Thymus (tissue), 11 donors: Measurements from ENCODE around the gene SPTLC2. TPM values are rescaled to one million over a fixed set of nuclear protein-coding genes. Genes with fewer than 3 reads are reported as not detected.

ENCODE experiments used
- DNase-seq, 9 donors: peaks; one replicate each; pipeline ENCODE4 v3.0.0-alpha.2; 2013; ENCODE audit warnings: low spot score in 9 of 9, low read depth in 6 of 9, missing footprints in 1 of 9
- H3K27ac ChIP-seq, 2 donors: one replicate each; pipeline ENCODE4 v1.5.1; 2013; ENCODE audit warnings: control low read depth in 1 of 2, low read depth in 1 of 2, low read length in 1 of 2, mild to moderate bottlenecking in 1 of 2, moderate library complexity in 1 of 2
- H3K27me3 ChIP-seq, 2 donors: one replicate each; pipeline ENCODE4 v1.5.1; 2013; ENCODE audit warnings: low read length in 1 of 2; ENCODE audit not compliant: control insufficient read depth in 2 of 2, insufficient read depth in 1 of 2
- H3K36me3 ChIP-seq, 2 donors: one replicate each; pipeline ENCODE4 v1.5.1; 2013; ENCODE audit warnings: low read length in 1 of 2, mild to moderate bottlenecking in 1 of 2, moderate library complexity in 1 of 2; ENCODE audit not compliant: control insufficient read depth in 2 of 2, insufficient read depth in 2 of 2
- H3K4me1 ChIP-seq, 2 donors: one replicate each; pipeline ENCODE4 v1.5.1; 2013; ENCODE audit warnings: low read length in 2 of 2; ENCODE audit not compliant: control insufficient read depth in 2 of 2, insufficient read depth in 2 of 2
- H3K4me3 ChIP-seq, 2 donors: one replicate each; pipeline ENCODE4 v1.5.1; 2013; ENCODE audit warnings: low read length in 2 of 2, control low read depth in 1 of 2, mild to moderate bottlenecking in 1 of 2
- H3K9me3 ChIP-seq, 2 donors: one replicate each; pipeline ENCODE4 v1.5.1; 2013; ENCODE audit warnings: low read length in 1 of 2, mild to moderate bottlenecking in 1 of 2; ENCODE audit not compliant: control insufficient read depth in 2 of 2, insufficient read depth in 1 of 2
- WGBS: extraction: QIAGEN DNeasy Blood & Tissue Kit; methylation state at CpG from one replicate; pipeline ENCODE4 v1.1.7; 2013; 5-methylcytosine and 5-hydroxymethylcytosine counted together
- polyA plus RNA-seq: library from polyadenylated mRNA; stranded (reverse); fragments of 200-250 nt; gene quantifications from one replicate; pipeline ENCODE4 v1.2.3, GENCODE V29; 2013
- total RNA-seq: library from RNA; stranded (reverse); fragments of 120-200 nt; gene quantifications from one replicate; pipeline ENCODE4 v1.2.4, GENCODE V29; 2013
- donor health status: healthy.

Gene SPTLC2
- total and polyA plus RNA-seq, 2 donors: 7.1 to 13.5 TPM

- Histone ChIP-seq H3K36me3 (no peaks in the 10 kb centered on the region), H3K27me3 (peaks cover 33 to 45% of the 10 kb centered on the region in 2 donors), H3K9me3 (no peaks in the 10 kb centered on the region), H3K4me1 (peaks cover 4 to 10% of the 10 kb centered on the region in 2 donors), H3K4me3 (peak within 1 kb of the TSS in 1 of 2 donors; percentile 53), H3K27ac (no peak within 1 kb of the TSS)
- WGBS: 3% methylated on average over 104 of the region's 104 CpGs
- peak in 7 of 9 donors; percentile 9 to 48 (median 22) for DNase-seq
Measured at GRCh38 chr14:77498120-77498979, 118.1 kb downstream of the SPTLC2 start, which contains the start of gene ISM2. ISM2 (minus strand) TSS chr14:77498816; CDS start chr14:77498793, 23 bp downstream.

GRCh38 chr14:77495334-77495733 is 121.1 kb downstream of the SPTLC2 start:
- no peak for DNase-seq
- Histone ChIP-seq H3K4me1 (peaks cover 4 to 10% of the 10 kb centered on the region in 2 donors), H3K9me3 (no peaks in the 10 kb centered on the region), H3K27ac (no peak overlapping the region), H3K4me3 (no peak overlapping the region), H3K27me3 (peaks cover 30 to 38% of the 10 kb centered on the region in 2 donors), H3K36me3 (no peaks in the 10 kb centered on the region)
- WGBS: 88% methylated on average over 7 of the region's 7 CpGs

- no peak for DNase-seq
- 96% methylated on average over 5 of the region's 5 CpGs for WGBS
Measured at GRCh38 chr14:77491056-77491455, 125.4 kb downstream of the SPTLC2 start.

GRCh38 chr14:77490347-77490986 is 126.0 kb downstream of the SPTLC2 start:
- Histone ChIP-seq H3K4me1 (no peaks in the 10 kb centered on the region), H3K9me3 (no peaks in the 10 kb centered on the region), H3K36me3 (no peaks in the 10 kb centered on the region), H3K4me3 (no peak overlapping the region), H3K27ac (no peak overlapping the region), H3K27me3 (no peaks in the 10 kb centered on the region)
- 96% methylated on average over 8 of the region's 8 CpGs for WGBS
- DNase-seq: no peak

More at GRCh38 chr14:77491056-77491455, 125.4 kb downstream of the SPTLC2 start:
- Histone ChIP-seq H3K4me3 (no peak overlapping the region), H3K9me3 (no peaks in the 10 kb centered on the region), H3K4me1 (no peaks in the 10 kb centered on the region), H3K27me3 (no peaks in the 10 kb centered on the region), H3K27ac (no peak overlapping the region), H3K36me3 (no peaks in the 10 kb centered on the region)

GRCh38 chr14:77489041-77489440 is 127.4 kb downstream of the SPTLC2 start:
- no peaks in the 10 kb centered on the region for H3K36me3 ChIP-seq
- 98% methylated on average over 6 of the region's 6 CpGs for whole genome bisulfite sequencing
- DNase-seq: no peak
- H3K27ac ChIP-seq: no peak overlapping the region
- H3K4me3 ChIP-seq: no peak overlapping the region
- H3K9me3 ChIP-seq: no peaks in the 10 kb centered on the region
- no peaks in the 10 kb centered on the region for H3K27me3 ChIP-seq
- no peaks in the 10 kb centered on the region for H3K4me1 ChIP-seq

- H3K9me3 ChIP-seq: no peaks in the 10 kb centered on the region
- WGBS: 94% methylated on average over 7 of the region's 7 CpGs
- no peaks in the 10 kb centered on the region for H3K4me1 ChIP-seq
- no peak for DNase-seq
- no peaks in the 10 kb centered on the region for H3K27me3 ChIP-seq
- H3K4me3 ChIP-seq: no peak overlapping the region
- H3K36me3 ChIP-seq: no peaks in the 10 kb centered on the region
- no peak overlapping the region for H3K27ac ChIP-seq
Measured at GRCh38 chr14:77488558-77488957, 127.9 kb downstream of the SPTLC2 start.

GRCh38 chr14:77485901-77486678 is 130.3 kb downstream of the SPTLC2 start:
- H3K27me3 ChIP-seq: no peaks in the 10 kb centered on the region
- H3K9me3 ChIP-seq: no peaks in the 10 kb centered on the region
- H3K36me3 ChIP-seq: no peaks in the 10 kb centered on the region
- no peak for DNase-seq
- H3K4me1 ChIP-seq: no peaks in the 10 kb centered on the region
- 95% methylated on average over 7 of the region's 7 CpGs for WGBS
- H3K27ac ChIP-seq: no peak overlapping the region
- H3K4me3 ChIP-seq: no peak overlapping the region

GRCh38 chr14:77485256-77485655 is 131.2 kb downstream of the SPTLC2 start:
- DNase-seq: no peak
- no peak overlapping the region for H3K27ac ChIP-seq
- no peak overlapping the region for H3K4me3 ChIP-seq
- no peaks in the 10 kb centered on the region for H3K36me3 ChIP-seq
- H3K4me1 ChIP-seq: no peaks in the 10 kb centered on the region
- H3K9me3 ChIP-seq: no peaks in the 10 kb centered on the region
- WGBS: 98% methylated on average over 3 of the region's 3 CpGs
- no peaks in the 10 kb centered on the region for H3K27me3 ChIP-seq
